Parathyroid adenoma (tissue), 2 donors: ENCODE data around the gene CACNA1G.

Experiments used
- H2AFZ ChIP-seq: fragments of 300-600 bp; sonication (generic); one replicate; pipeline ENCODE4 v1.7.0; 2017; ENCODE audit warnings: antibody characterized with exemption, mild to moderate bottlenecking
- H3K27ac ChIP-seq: fragments of 300-600 bp; sonication (generic); one replicate; pipeline ENCODE4 v1.7.0; 2017
- H3K27me3 ChIP-seq: fragments of 300-600 bp; sonication (generic); one replicate; pipeline ENCODE4 v1.7.0; 2017; ENCODE audit warnings: low read length; ENCODE audit not compliant: control insufficient read depth, insufficient read depth
- H3K36me3 ChIP-seq: fragments of 300-600 bp; sonication (generic); one replicate; pipeline ENCODE4 v1.7.0; 2017; ENCODE audit warnings: low read length; ENCODE audit not compliant: control insufficient read depth, insufficient read depth
- H3K4me1 ChIP-seq: fragments of 300-600 bp; sonication (generic); one replicate; pipeline ENCODE4 v1.7.0; 2017; ENCODE audit warnings: control low read depth
- H3K4me2 ChIP-seq: fragments of 300-600 bp; sonication (generic); one replicate; pipeline ENCODE4 v1.7.0; 2017; ENCODE audit warnings: low read length
- H3K4me3 ChIP-seq: fragments of 300-600 bp; sonication (generic); one replicate; pipeline ENCODE4 v1.7.0; 2017; ENCODE audit warnings: low read depth, low read length
- H3K79me2 ChIP-seq: fragments of 300-600 bp; sonication (generic); one replicate; pipeline ENCODE4 v1.7.0; 2017; ENCODE audit warnings: control low read depth
- H3K9ac ChIP-seq: fragments of 300-600 bp; sonication (generic); one replicate; pipeline ENCODE4 v1.7.0; 2017; ENCODE audit warnings: mild to moderate bottlenecking
- H3K9me3 ChIP-seq: fragments of 300-600 bp; sonication (generic); one replicate; pipeline ENCODE4 v1.7.0; 2017; ENCODE audit warnings: low read length; ENCODE audit not compliant: control insufficient read depth
- TF ChIP-seq, protein P1 (sequence below): fragments of 300-600 bp; sonication (generic); IDR thresholded peaks from one replicate; pipeline ENCODE4 v1.7.0; 2017; ENCODE audit warnings: antibody characterized with exemption, mild to moderate bottlenecking
- donor health status: primary hyperparathyroidism.

The CACNA1G gene

DNA sequence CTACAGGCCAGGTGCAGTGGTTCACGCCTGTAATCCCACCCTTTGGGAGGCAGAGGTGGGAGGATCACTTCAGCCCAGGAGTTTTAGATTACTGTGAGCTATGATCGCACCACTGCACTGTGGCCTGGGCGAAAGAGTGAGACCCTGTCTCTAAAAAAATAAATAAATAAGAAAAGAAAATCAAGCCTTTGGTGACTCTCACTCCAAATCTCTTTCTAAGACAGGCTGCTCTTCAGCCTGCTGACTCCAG lies 75.1 kb downstream of the CACNA1G start:
- Histone ChIP-seq H3K9ac (no peak overlapping the region), H3K9me3 (no peaks in the 10 kb centered on the region), H3K27me3 (no peaks in the 10 kb centered on the region), H3K4me2 (no peak overlapping the region), H2AFZ (no peak overlapping the region), H3K36me3 (no peaks in the 10 kb centered on the region), H3K27ac (no peak overlapping the region), H3K4me1 (peaks cover 62% of the 10 kb centered on the region), H3K79me2 (no peaks in the 10 kb centered on the region), H3K4me3 (no peak overlapping the region)
- TF ChIP-seq, protein P1, sequence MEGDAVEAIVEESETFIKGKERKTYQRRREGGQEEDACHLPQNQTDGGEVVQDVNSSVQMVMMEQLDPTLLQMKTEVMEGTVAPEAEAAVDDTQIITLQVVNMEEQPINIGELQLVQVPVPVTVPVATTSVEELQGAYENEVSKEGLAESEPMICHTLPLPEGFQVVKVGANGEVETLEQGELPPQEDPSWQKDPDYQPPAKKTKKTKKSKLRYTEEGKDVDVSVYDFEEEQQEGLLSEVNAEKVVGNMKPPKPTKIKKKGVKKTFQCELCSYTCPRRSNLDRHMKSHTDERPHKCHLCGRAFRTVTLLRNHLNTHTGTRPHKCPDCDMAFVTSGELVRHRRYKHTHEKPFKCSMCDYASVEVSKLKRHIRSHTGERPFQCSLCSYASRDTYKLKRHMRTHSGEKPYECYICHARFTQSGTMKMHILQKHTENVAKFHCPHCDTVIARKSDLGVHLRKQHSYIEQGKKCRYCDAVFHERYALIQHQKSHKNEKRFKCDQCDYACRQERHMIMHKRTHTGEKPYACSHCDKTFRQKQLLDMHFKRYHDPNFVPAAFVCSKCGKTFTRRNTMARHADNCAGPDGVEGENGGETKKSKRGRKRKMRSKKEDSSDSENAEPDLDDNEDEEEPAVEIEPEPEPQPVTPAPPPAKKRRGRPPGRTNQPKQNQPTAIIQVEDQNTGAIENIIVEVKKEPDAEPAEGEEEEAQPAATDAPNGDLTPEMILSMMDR: no peak

DNA sequence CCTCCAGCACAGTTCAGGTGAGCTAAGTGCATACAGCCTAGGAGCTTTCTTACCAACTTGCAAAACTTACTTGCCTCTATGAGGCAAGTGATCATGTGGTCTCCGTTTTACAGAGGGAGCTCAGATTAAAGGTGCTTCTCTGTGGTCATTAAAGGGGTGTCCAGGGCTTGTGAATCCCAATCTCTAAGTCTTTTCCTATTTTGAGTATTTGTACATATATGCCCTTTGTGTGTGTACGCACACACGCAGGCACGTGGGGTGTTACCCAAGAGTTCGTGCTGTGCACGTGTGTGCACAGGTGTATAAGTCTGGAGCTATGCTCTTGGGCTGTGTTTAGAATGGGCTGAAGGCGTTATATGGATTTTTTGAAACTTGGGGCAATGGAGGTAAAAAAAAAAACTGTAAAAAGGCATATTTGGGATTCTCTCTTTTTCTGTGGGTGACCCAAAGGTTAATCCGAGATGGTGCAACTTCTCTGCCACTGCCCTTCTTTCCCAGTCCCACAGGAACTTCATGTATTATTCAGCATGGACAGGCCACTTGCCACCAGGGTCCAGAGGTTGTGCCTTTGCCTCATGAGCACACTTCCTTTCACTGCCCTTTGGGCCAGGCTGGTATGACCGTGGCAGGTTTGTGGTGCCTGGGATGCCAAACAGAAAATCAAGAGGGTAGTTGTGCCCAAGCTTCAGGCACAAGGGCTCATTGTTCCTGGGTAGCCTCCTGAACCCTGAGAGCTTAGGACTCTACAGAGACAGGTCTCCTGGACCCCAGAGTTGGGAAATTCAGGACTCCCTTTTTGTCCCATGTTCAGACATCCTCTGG lies 75.7 kb downstream of the CACNA1G start:
- H3K9me3 ChIP-seq: no peaks in the 10 kb centered on the region
- H3K4me2 ChIP-seq: no peak overlapping the region
- TF ChIP-seq, protein P1: no peak
- no peaks in the 10 kb centered on the region for H3K36me3 ChIP-seq
- H3K9ac ChIP-seq: no peak overlapping the region
- no peaks in the 10 kb centered on the region for H3K27me3 ChIP-seq
- H3K27ac ChIP-seq: no peak overlapping the region
- peaks cover 62% of the 10 kb centered on the region for H3K4me1 ChIP-seq
- no peaks in the 10 kb centered on the region for H3K79me2 ChIP-seq
- no peak overlapping the region for H2AFZ ChIP-seq
- no peak overlapping the region for H3K4me3 ChIP-seq

DNA sequence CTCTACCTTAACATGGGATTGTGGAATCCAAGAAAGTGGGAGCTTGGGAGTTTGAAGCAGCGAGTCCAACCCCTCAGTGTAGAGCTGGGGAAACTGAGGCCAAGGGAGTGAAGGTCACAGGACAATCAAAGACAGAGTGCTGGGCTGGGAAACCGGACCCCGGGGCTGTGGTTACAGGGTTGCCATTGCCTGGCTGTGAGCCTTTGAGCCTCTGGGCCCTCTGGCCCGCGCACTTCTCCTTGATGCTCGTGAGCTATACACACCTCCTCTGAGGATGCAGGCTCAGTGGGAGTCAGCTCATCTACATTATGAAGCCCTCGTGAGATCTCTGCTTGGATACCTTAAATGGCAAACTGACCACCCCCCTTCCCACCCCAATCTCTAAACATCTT lies 76.3 kb downstream of the CACNA1G start:
- H3K4me3 ChIP-seq: no peak overlapping the region

DNA sequence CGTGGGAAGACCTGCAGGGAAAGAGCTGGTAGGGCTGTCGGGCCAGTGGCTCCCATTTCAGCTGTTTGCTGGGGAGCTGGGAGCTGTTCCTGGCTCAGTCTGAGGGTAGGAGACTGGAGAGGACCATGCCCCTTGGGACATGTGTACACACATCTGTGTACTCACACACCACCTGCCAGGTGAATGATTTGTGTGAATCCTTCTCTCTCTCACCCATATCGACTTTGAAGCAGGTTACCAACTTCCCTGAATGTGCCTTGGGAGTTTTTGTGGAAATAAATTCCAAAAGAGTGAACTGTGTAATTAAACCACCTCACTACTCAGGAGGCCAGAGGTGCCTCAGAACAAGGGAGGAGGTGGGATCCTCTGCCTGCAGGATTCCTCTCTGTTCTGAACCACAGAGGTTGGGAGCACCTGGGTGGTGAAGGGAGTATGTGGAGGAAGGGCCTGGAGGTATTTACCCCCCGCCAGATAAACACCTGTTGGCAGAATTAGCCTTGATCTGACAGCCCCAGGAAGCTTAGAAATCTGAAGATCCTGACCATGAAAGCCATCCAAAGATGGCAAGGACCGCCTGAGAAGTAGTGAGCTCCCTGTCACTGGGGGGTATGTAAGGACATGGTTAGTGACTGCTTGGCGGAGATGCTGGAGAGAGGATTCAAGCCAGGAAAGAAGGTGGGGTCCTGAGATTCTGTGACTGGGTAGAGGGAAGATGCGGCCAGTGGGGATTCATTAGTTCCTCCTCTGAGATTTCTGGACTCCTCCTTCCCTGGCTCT lies 77.5 kb downstream of the CACNA1G start:
- Histone ChIP-seq H3K9ac (no peak overlapping the region), H3K9me3 (no peaks in the 10 kb centered on the region), H3K36me3 (no peaks in the 10 kb centered on the region), H3K27ac (no peak overlapping the region), H2AFZ (no peak overlapping the region), H3K4me3 (no peak overlapping the region), H3K79me2 (peaks cover 7% of the 10 kb centered on the region), H3K27me3 (no peaks in the 10 kb centered on the region), H3K4me2 (no peak overlapping the region), H3K4me1 (peaks cover 51% of the 10 kb centered on the region)
- TF ChIP-seq, protein P1: no peak

More for the DNA sequence above, 76.3 kb downstream of the CACNA1G start:
- H3K4me1 ChIP-seq: peaks cover 62% of the 10 kb centered on the region
- H3K9me3 ChIP-seq: no peaks in the 10 kb centered on the region
- H3K79me2 ChIP-seq: no peaks in the 10 kb centered on the region
- no peak overlapping the region for H3K4me2 ChIP-seq
- H3K9ac ChIP-seq: no peak overlapping the region
- no peaks in the 10 kb centered on the region for H3K36me3 ChIP-seq
- no peaks in the 10 kb centered on the region for H3K27me3 ChIP-seq
- H3K27ac ChIP-seq: no peak overlapping the region
- TF ChIP-seq, protein P1: no peak
- no peak overlapping the region for H2AFZ ChIP-seq
